GM19463 (cell line): ENCODE data around the gene RAD21L1.

Experiments
- ATAC-seq: cut with Tn5 transposase; IDR thresholded peaks from one replicate; pipeline ENCODE4 v1.9.1; 2021; ENCODE audit warnings: mild to moderate bottlenecking, moderate library complexity; ENCODE audit not compliant: unreplicated experiment

Gene RAD21L1

GRCh38 chr20:1269235-1269634 lies 43.4 kb downstream of the RAD21L1 start:
- ATAC-seq, result no peak

GRCh38 chr20:1269850-1270249 lies 44.0 kb downstream of the RAD21L1 start:
- ATAC-seq, result no peak

GRCh38 chr20:1272368-1273100 lies 46.7 kb downstream of the RAD21L1 start:
- ATAC-seq, result no peak

GRCh38 chr20:1273366-1273765 lies 47.5 kb downstream of the RAD21L1 start:
- no peak for ATAC-seq

GRCh38 chr20:1274485-1275311 lies 48.9 kb downstream of the RAD21L1 start:
- no peak for ATAC-seq

GRCh38 chr20:1275919-1276318 lies 50.1 kb downstream of the RAD21L1 start:
- no peak for ATAC-seq

GRCh38 chr20:1277529-1278322 lies 51.9 kb downstream of the RAD21L1 start:
- ATAC-seq, result no peak

GRCh38 chr20:1278993-1279392 lies 53.1 kb downstream of the RAD21L1 start:
- ATAC-seq, result no peak

GRCh38 chr20:1280195-1281102 lies 54.6 kb downstream of the RAD21L1 start:
- ATAC-seq, result no peak

- ATAC-seq, result no peak
These were observed 55.6 kb downstream of the RAD21L1 start for GRCh38 chr20:1281279-1282057.

- ATAC-seq, result no peak
These were observed 57.1 kb downstream of the RAD21L1 start for GRCh38 chr20:1282966-1283365.

- no peak for ATAC-seq
These were observed 58.0 kb downstream of the RAD21L1 start for GRCh38 chr20:1283522-1284510.

- no peak for ATAC-seq
These were observed 60.6 kb downstream of the RAD21L1 start for GRCh38 chr20:1286267-1287024.

- peak; percentile 45 for ATAC-seq
These were observed 61.5 kb downstream of the RAD21L1 start for GRCh38 chr20:1287306-1287705.

- ATAC-seq, result no peak
These were observed 62.1 kb downstream of the RAD21L1 start for GRCh38 chr20:1287787-1288569.

- no peak for ATAC-seq
These were observed 65.4 kb downstream of the RAD21L1 start for GRCh38 chr20:1291191-1291741.

GRCh38 chr20:1292620-1293019 lies 66.8 kb downstream of the RAD21L1 start:
- no peak for ATAC-seq
